GM10266 (cell line): Measurements from ENCODE around the gene RHOT1.
A peak's percentile ranks its signal among the peaks of the same experiment; 100 is the strongest.
"Not testable (repeated sequence)": the region's sequence is repeated elsewhere in the genome, so short reads cannot be mapped to it uniquely, and the experiment has no call there.

Experiments
- DNase-seq: peaks from one replicate; pipeline ENCODE4 v3.0.0; 2012; ENCODE audit errors: extremely low spot score
- CTCF ChIP-seq: IDR thresholded peaks from 2 replicates; pipeline ENCODE4 v1.5.1; 2012; ENCODE audit warnings: mild to moderate bottlenecking, low read depth; ENCODE audit not compliant: control insufficient read depth, insufficient read depth; ENCODE audit errors: missing control alignments

The RHOT1 gene

DNA sequence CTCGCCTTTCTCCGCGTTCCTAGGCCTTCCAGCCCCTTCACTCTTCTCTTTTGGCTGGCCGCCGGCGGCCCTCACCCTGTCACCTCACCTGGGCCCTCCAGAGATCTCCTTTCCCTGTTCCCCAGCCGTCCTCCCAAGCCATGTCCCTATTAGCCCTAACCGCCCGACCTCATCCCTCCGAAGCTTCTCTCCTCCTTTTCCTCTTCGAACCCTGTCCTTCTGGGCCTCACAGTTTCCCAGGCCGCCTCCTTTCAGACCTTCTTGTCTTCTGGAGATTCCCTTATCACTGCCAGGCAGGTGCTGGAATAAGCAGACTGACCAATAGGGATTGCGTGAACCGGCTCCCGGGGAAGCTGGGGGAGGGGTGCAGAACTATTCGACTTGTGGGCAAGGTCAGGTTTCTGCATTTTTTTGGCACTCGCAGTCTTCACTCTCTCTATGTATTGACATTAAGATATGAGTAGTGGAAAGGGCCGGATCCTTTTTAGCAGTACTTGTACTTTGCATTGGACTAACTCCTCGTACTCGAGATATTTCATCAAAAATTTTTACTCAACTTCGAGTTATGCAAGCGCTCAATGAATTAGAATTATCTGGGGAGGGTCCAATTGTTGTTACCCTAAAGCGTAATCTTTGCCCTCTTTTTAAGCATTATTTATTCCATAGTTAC is 690 bp downstream of the RHOT1 start:
- no peak for TF ChIP-seq CTCF
- DNase-seq: peak; percentile 28

DNA sequence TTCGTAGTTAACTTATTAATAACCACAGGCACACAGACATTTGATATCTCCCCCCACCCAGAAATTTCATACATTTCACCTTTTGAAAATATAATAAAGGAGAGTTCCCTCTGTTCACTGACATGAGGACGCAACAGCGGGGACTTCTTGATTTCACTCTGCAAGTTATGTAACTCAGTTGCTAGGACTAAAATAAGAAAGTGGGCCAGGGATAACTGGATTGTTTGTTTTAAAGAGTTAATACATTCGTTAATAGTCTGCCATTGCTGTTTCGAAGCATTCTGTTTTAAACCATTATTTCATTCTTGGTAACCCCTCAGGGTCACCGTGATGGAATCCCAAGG is 1.2 kb downstream of the RHOT1 start:
- no peak for TF ChIP-seq CTCF
- no peak for DNase-seq

DNA sequence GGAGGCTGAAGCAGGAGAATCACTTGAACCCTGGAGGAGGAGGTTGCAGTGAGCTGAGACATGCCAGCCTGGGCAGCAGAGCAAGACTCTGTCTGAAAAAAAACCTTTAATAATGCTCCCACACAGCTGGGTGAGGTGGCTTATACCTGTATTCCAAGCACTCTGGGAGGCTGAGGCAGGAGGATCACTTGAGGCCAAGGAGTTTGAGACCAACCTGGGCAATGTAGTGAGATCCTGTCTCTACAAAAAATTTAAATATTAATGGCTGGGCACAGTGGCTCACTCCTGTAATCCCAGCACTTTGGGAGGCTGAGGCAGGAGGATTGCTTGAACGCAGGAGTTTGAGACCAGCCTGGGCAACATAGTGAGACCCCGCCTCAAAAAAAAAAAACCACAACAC is 2.1 kb downstream of the RHOT1 start:
- DNase-seq: not testable (repeated sequence)

- no peak for TF ChIP-seq CTCF
- DNase-seq: no peak
Observed at GRCh38 chr17:32148351-32148750, 6.0 kb downstream of the RHOT1 start.

DNA sequence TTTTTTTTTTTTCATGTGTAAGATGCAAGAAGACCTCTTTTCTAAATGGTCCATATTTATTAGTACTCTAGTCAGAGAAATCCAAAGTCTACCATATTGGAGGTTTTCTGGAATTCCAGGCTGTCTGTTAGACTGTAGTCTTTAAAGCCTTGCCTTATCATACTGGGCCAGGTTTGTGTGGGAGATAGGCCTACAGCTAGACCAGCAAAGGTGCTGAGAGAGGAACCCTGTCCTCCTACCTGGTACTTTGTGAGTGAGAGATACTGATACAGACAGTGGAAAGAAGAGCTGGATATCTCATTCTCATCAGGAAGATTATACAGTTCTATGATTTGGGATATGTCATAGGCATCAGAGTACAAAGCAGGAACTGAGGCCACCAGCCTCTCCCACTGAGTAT is 8.1 kb downstream of the RHOT1 start:
- no peak for DNase-seq
- TF ChIP-seq CTCF: no peak

GRCh38 chr17:32152130-32152529 is 9.8 kb downstream of the RHOT1 start:
- TF ChIP-seq CTCF: no peak
- DNase-seq: no peak

DNA sequence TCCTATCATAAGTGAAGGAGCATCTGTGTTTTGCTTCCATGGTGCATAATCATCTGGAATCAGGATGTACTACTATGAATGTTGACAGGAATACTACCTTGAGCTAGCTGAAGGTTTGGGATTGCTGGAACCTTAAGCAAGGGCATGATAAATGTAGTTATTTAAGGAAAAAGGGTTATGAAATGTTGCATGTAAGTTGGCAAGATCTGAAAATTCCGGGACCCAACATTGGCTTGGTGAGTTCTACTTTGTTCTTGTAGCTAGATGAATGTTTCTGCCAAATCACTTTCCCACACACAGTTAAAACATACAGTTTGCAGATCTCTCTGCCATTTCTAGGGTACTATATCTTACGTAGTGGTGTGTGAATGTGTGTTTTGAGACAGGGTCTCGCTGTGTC is 13.6 kb downstream of the RHOT1 start:
- no peak for DNase-seq
- no peak for TF ChIP-seq CTCF

DNA sequence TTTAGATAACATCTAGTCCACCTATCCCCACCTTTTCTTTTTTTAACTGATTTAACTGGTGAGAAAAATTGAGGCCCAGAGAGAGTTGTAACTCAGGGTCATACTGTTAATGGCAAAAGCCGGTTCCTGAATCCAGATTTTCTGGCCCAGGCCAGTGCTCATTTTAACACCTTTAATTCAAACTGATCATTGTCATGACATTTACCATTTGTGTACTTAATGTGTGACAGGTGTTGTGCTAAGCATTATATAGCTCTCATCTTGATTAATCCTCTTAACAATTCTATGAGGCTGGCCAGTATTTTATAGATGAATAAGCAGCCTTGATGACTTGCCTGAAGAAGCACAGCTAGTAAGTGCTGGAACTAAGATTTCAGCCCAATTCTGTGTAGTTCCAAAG is 14.4 kb downstream of the RHOT1 start:
- no peak for DNase-seq
- TF ChIP-seq CTCF: no peak
